HEK293 (cell line): ENCODE measurements around the gene RIN3.

ENCODE experiments used
- AEBP2 ChIP-seq: fragments of 450-650 bp; formaldehyde crosslinking; IDR thresholded peaks from 2 replicates; pipeline ENCODE4 v1.5.1; 2016; ENCODE audit warnings: missing biosample characterization, missing genetic modification characterization, borderline replicate concordance
- GLI4 ChIP-seq: fragments of 450-650 bp; formaldehyde crosslinking; IDR thresholded peaks from 2 replicates; pipeline ENCODE4 v1.5.1; 2016; ENCODE audit warnings: missing biosample characterization, missing genetic modification characterization
- MEIS1 ChIP-seq: sonication (generic); formaldehyde crosslinking; IDR thresholded peaks from 2 replicates; pipeline ENCODE4 v1.8.1; 2022; ENCODE audit warnings: missing genetic modification reagents, mild to moderate bottlenecking, borderline replicate concordance
- PRDM10 ChIP-seq: fragments of 450-650 bp; formaldehyde crosslinking; IDR thresholded peaks from 2 replicates; pipeline ENCODE4 v1.5.1; 2016; ENCODE audit warnings: missing biosample characterization, missing genetic modification characterization
- PRDM6 ChIP-seq: fragments of 450-650 bp; formaldehyde crosslinking; IDR thresholded peaks from 2 replicates; pipeline ENCODE4 v1.5.1; 2017; ENCODE audit warnings: missing biosample characterization, missing genetic modification characterization
- REST ChIP-seq: fragments of 450-650 bp; formaldehyde crosslinking; IDR thresholded peaks from 2 replicates; pipeline ENCODE4 v1.5.1; 2016; ENCODE audit warnings: missing biosample characterization, missing genetic modification characterization
- ZBTB20 ChIP-seq: fragments of 450-650 bp; formaldehyde crosslinking; IDR thresholded peaks from 2 replicates; pipeline ENCODE4 v1.5.1; 2016; ENCODE audit warnings: missing biosample characterization, missing genetic modification characterization
- ZBTB6 ChIP-seq: fragments of 450-650 bp; formaldehyde crosslinking; IDR thresholded peaks from 2 replicates; pipeline ENCODE4 v1.5.1; 2017; ENCODE audit warnings: missing biosample characterization, missing genetic modification characterization
- ZFP41 ChIP-seq: fragments of 450-650 bp; formaldehyde crosslinking; IDR thresholded peaks from 2 replicates; pipeline ENCODE4 v1.5.1; 2016; ENCODE audit warnings: missing biosample characterization, missing genetic modification characterization, borderline replicate concordance
- ZNF23 ChIP-seq: fragments of 450-650 bp; formaldehyde crosslinking; IDR thresholded peaks from 2 replicates; pipeline ENCODE4 v1.5.1; 2016; ENCODE audit warnings: missing biosample characterization, missing genetic modification characterization, borderline replicate concordance
- ZNF280D ChIP-seq: fragments of 450-650 bp; formaldehyde crosslinking; IDR thresholded peaks from 2 replicates; pipeline ENCODE4 v1.5.1; 2016; ENCODE audit warnings: missing biosample characterization, missing genetic modification characterization
- ZNF311 ChIP-seq: fragments of 450-650 bp; formaldehyde crosslinking; IDR thresholded peaks from 2 replicates; pipeline ENCODE4 v1.5.1; 2017; ENCODE audit warnings: missing biosample characterization, missing genetic modification characterization, borderline replicate concordance
- ZNF324 ChIP-seq: fragments of 450-650 bp; formaldehyde crosslinking; IDR thresholded peaks from 2 replicates; pipeline ENCODE4 v1.5.1; 2016; ENCODE audit warnings: missing biosample characterization, missing genetic modification characterization
- ZNF341 ChIP-seq: fragments of 450-650 bp; formaldehyde crosslinking; IDR thresholded peaks from 2 replicates; pipeline ENCODE4; 2016; ENCODE audit warnings: low read depth, missing biosample characterization, missing genetic modification characterization
- ZNF354C ChIP-seq: fragments of 450-650 bp; formaldehyde crosslinking; IDR thresholded peaks from 2 replicates; pipeline ENCODE4 v1.5.1; 2016; ENCODE audit warnings: missing biosample characterization, missing genetic modification characterization, low read depth, borderline replicate concordance
- ZNF391 ChIP-seq: fragments of 450-650 bp; formaldehyde crosslinking; IDR thresholded peaks from 2 replicates; pipeline ENCODE4 v1.5.1; 2016; ENCODE audit warnings: low read depth, missing biosample characterization, missing genetic modification characterization, borderline replicate concordance
- ZNF48 ChIP-seq: fragments of 450-650 bp; formaldehyde crosslinking; IDR thresholded peaks from 2 replicates; pipeline ENCODE4 v1.5.1; 2016; ENCODE audit warnings: missing biosample characterization, missing genetic modification characterization
- ZNF513 ChIP-seq: fragments of 450-650 bp; IDR thresholded peaks from 2 replicates; pipeline ENCODE4 v1.5.1; 2018; ENCODE audit warnings: missing biosample characterization, missing genetic modification characterization
- ZNF585B ChIP-seq: fragments of 450-650 bp; formaldehyde crosslinking; IDR thresholded peaks from 2 replicates; pipeline ENCODE4 v1.5.1; 2016; ENCODE audit warnings: missing biosample characterization, missing genetic modification characterization
- ZNF624 ChIP-seq: fragments of 450-650 bp; formaldehyde crosslinking; IDR thresholded peaks from 2 replicates; pipeline ENCODE4 v1.5.1; 2017; ENCODE audit warnings: missing biosample characterization, missing genetic modification characterization
- ZNF747 ChIP-seq: fragments of 450-650 bp; formaldehyde crosslinking; IDR thresholded peaks from 2 replicates; pipeline ENCODE4 v1.5.1; 2016; ENCODE audit warnings: missing biosample characterization, missing genetic modification characterization
- ZNF785 ChIP-seq: fragments of 450-650 bp; formaldehyde crosslinking; IDR thresholded peaks from 2 replicates; pipeline ENCODE4 v1.5.1; 2016; ENCODE audit warnings: missing biosample characterization, missing genetic modification characterization

Gene RIN3

GRCh38 chr14:92511453-92512238, 1.9 kb upstream of the RIN3 start (continued):
- TF ChIP-seq ZBTB6 (tag by site-specific recombination): no peak
- TF ChIP-seq PRDM10 (tag by site-specific recombination): peak; percentile 96
- TF ChIP-seq ZNF585B (tag by site-specific recombination): no peak
- TF ChIP-seq ZNF747 (tag by site-specific recombination): no peak
- peak; percentile 40; the same call in 1 of the 2 replicates for TF ChIP-seq ZNF324
- no peak for TF ChIP-seq AEBP2
- no peak for TF ChIP-seq ZNF311
- no peak for TF ChIP-seq ZNF513 (tag by site-specific recombination)
- no peak for TF ChIP-seq ZNF48
- TF ChIP-seq ZNF624 (tag by site-specific recombination): no peak
- TF ChIP-seq ZNF280D (tag by site-specific recombination): no peak
- TF ChIP-seq MEIS1 (CRISPR knock-in tag): no peak
- TF ChIP-seq ZNF23 (tag by site-specific recombination): no peak
- no peak for TF ChIP-seq ZNF341 (tag by site-specific recombination)
- TF ChIP-seq ZNF354C (tag by site-specific recombination): no peak
- no peak for TF ChIP-seq REST (tag by site-specific recombination)
- TF ChIP-seq GLI4: no peak
- TF ChIP-seq PRDM6: no peak
- TF ChIP-seq ZBTB20: peak; percentile 64
- TF ChIP-seq ZNF391 (tag by site-specific recombination): no peak
- no peak for TF ChIP-seq ZNF785 (tag by site-specific recombination)
- no peak for TF ChIP-seq ZFP41
